Ascending aorta (tissue), 2 donors: Measurements from ENCODE around the gene NSRP1. TPM values are rescaled to one million over a fixed set of nuclear protein-coding genes. Genes with fewer than 3 reads are reported as not detected.

ENCODE experiments used
- DNase-seq, 2 donors: peaks; one replicate each; pipeline ENCODE4 v3.0.0-alpha.2; 2019; ENCODE audit warnings: low spot score in 2 of 2
- H3K27ac ChIP-seq, 2 donors: fragments of 200-600 bp; sonication (generic); one replicate each; pipeline ENCODE4 v1.5.1; 2016 to 2017; ENCODE audit warnings: mild to moderate bottlenecking in 1 of 2
- H3K27me3 ChIP-seq: fragments of 200-600 bp; sonication (generic); one replicate; pipeline ENCODE4 v1.5.1; 2017
- H3K36me3 ChIP-seq, 2 donors: fragments of 200-600 bp; sonication (generic); one replicate each; pipeline ENCODE4 v1.5.1; 2016
- H3K4me1 ChIP-seq, 2 donors: fragments of 200-600 bp; sonication (generic); one replicate each; pipeline ENCODE4 v1.5.1; 2016 to 2017; ENCODE audit warnings: mild to moderate bottlenecking in 1 of 2
- H3K4me3 ChIP-seq, 2 donors: fragments of 200-600 bp; sonication (generic); one replicate each; pipeline ENCODE4 v1.5.1; 2016 to 2017; ENCODE audit warnings: mild to moderate bottlenecking in 1 of 2
- H3K9me3 ChIP-seq, 2 donors: fragments of 200-600 bp; sonication (generic); one replicate each; pipeline ENCODE4 v1.5.1; 2016
- intact Hi-C: fragments of 100-400 bp; cut with DNase I; formaldehyde crosslinking; loops from one replicate; pipeline ENCODE4 v1.15.1; 2023
- total RNA-seq: library from RNA; depleted of rRNA; stranded (reverse); fragments of >200 nt; gene quantifications from one replicate; pipeline ENCODE4 v1.1.0, GENCODE V29; 2016
- TF ChIP-seq, protein P1 (sequence below), 3 experiments: fragments of 200-600 bp in 2 of 3; fragments of 450-650 bp in 1 of 3; sonication (generic) in 2 of 3; IDR thresholded peaks; one replicate each; pipeline ENCODE4 v1.5.1; 2016 to 2019; ENCODE audit warnings: antibody characterized with exemption in 3 of 3, mild to moderate bottlenecking in 1 of 3, moderate library complexity in 1 of 3

NSRP1 gene
- total RNA-seq, 1 donor from 2014 or later = 5.1 TPM

DNA sequence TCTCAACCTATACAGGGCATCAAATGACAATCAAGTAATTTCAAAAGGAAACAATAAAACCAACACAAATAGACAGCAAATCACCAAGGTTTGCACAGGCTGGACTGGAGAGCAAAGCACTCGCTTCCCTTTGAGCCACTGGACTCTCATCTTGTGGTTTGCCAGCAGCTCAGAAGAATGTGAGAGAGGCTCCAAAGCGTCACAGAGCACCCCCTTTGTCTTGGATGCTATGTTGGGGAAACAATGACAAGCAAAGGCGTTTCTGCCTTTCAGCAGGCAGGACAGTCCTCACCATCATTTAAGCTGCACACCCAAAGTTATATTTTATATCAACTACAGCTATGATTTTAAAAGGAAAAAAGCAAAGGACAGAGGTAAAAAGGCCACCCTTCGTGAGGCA lies 105.6 kb downstream of the NSRP1 start:
- Histone ChIP-seq H3K9me3 (no peaks in the 10 kb centered on the region), H3K27me3 (no peaks in the 10 kb centered on the region), H3K27ac (no peak overlapping the region), H3K4me1 (no peaks in the 10 kb centered on the region), H3K4me3 (no peak overlapping the region), H3K36me3 (no peaks in the 10 kb centered on the region)
- DNase-seq = no peak
- intact Hi-C loops = no loop called here
- TF ChIP-seq, protein P1, sequence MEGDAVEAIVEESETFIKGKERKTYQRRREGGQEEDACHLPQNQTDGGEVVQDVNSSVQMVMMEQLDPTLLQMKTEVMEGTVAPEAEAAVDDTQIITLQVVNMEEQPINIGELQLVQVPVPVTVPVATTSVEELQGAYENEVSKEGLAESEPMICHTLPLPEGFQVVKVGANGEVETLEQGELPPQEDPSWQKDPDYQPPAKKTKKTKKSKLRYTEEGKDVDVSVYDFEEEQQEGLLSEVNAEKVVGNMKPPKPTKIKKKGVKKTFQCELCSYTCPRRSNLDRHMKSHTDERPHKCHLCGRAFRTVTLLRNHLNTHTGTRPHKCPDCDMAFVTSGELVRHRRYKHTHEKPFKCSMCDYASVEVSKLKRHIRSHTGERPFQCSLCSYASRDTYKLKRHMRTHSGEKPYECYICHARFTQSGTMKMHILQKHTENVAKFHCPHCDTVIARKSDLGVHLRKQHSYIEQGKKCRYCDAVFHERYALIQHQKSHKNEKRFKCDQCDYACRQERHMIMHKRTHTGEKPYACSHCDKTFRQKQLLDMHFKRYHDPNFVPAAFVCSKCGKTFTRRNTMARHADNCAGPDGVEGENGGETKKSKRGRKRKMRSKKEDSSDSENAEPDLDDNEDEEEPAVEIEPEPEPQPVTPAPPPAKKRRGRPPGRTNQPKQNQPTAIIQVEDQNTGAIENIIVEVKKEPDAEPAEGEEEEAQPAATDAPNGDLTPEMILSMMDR (IDR thresholded peaks at IDR 0.05) = no peak

GRCh38 chr17:30222721-30223175 lies 106.1 kb downstream of the NSRP1 start:
- Histone ChIP-seq H3K9me3 (no peaks in the 10 kb centered on the region), H3K36me3 (no peaks in the 10 kb centered on the region), H3K4me1 (no peaks in the 10 kb centered on the region), H3K27ac (no peak overlapping the region), H3K27me3 (no peaks in the 10 kb centered on the region), H3K4me3 (no peak overlapping the region)
- intact Hi-C loops = no loop called here
- DNase-seq = peak in 1 of 2 donors; percentile 35
- TF ChIP-seq, protein P1 (IDR thresholded peaks at IDR 0.05) = no peak

DNA sequence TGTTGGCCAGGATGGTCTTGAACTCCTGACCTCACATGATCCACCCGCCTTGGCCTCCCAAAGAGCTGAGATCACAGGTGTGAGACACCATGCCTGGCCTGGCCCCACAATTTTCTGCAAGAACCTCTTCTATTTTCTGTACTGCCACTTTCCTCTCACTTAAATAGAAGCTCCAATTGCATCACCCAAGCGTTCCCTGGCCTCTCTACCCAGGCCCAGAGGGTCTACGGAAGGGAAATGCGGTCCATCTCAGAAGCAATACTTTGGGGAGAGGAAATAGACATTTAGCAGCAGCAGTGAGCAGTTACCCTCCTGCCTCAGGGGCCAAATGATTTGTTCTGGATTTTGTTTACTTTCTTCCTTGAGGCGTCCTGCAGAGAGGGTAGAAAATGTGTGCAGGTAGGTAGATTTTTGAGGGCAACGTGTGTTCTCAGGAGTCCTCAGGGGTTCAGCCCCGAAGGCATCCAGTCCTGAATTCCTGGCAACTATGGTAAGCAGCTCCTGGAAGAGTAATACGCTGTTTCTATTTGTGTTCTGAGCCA lies 107.9 kb downstream of the NSRP1 start:
- TF ChIP-seq, protein P1 (IDR thresholded peaks at IDR 0.05) = no peak
- H3K4me1 ChIP-seq = no peaks in the 10 kb centered on the region
- H3K27ac ChIP-seq = no peak overlapping the region
- no peaks in the 10 kb centered on the region for H3K9me3 ChIP-seq
- H3K36me3 ChIP-seq = no peaks in the 10 kb centered on the region
- H3K27me3 ChIP-seq = no peaks in the 10 kb centered on the region
- intact Hi-C loops = no loop called here
- H3K4me3 ChIP-seq = no peak overlapping the region
- no peak for DNase-seq

DNA sequence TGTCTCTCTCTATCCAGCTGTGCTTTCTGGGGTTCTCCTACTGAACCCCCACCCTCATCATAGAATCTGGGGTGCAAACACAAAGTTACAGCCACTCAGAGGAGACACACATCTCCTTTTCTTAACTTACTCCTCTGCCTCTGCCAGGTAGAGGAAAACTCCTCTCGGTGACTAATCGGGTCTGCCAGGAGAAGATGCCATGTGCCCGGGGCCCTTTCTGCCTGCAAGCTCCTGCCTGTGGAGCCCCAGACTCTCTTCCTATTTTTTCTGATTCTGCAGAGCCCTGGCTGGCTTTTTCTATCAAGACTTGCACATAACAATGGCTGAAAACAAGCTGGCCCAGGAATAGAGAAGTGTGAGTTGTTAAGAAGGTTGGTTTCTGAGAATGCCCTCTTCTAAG lies 108.5 kb downstream of the NSRP1 start:
- H3K36me3 ChIP-seq = no peaks in the 10 kb centered on the region
- H3K4me3 ChIP-seq = no peak overlapping the region
- H3K9me3 ChIP-seq = no peaks in the 10 kb centered on the region
- no peaks in the 10 kb centered on the region for H3K4me1 ChIP-seq
- no peaks in the 10 kb centered on the region for H3K27me3 ChIP-seq
- no peak for DNase-seq
- H3K27ac ChIP-seq = no peak overlapping the region
- TF ChIP-seq, protein P1 (IDR thresholded peaks at IDR 0.05) = no peak
- intact Hi-C loops = no loop called here

DNA sequence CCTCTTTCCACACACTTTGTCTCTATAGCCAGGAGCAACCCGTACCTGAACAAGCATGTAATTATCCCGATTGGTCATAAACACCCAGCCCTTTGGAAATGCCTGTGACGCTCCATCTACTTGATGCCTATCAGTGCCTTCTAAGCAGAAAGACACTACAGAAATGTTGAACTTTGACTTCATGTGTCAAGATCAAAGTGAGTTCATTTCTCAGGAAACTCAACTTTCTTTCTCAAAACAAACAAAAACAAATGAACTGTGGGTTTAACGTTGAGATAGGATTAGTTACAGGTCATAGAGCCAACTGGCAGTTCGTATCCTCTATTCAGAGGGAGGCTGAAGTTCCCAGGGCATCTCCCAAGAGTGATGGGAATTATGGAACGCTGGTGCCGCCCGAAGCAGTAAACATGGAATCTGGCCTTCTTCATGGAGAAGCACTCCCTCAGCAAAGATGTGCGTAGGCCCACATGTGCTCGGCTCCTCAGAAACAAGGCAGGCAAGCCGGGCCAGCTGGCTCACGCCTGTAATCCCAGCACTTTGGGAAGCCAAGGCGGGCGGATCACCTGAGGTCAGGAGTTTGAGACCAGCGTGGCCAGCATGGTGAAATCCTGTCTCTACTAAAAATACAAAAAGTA lies 109.4 kb downstream of the NSRP1 start:
- H3K9me3 ChIP-seq = no peaks in the 10 kb centered on the region
- TF ChIP-seq, protein P1 (IDR thresholded peaks at IDR 0.05) = no peak
- intact Hi-C loops = no loop called here

More for the DNA sequence above, 109.4 kb downstream of the NSRP1 start:
- Histone ChIP-seq H3K4me1 (no peaks in the 10 kb centered on the region), H3K36me3 (no peaks in the 10 kb centered on the region), H3K27me3 (no peaks in the 10 kb centered on the region), H3K27ac (no peak overlapping the region), H3K4me3 (no peak overlapping the region)
- DNase-seq = no peak
